ENCODE data around the gene PPFIBP2.

PPFIBP2 gene

DNA sequence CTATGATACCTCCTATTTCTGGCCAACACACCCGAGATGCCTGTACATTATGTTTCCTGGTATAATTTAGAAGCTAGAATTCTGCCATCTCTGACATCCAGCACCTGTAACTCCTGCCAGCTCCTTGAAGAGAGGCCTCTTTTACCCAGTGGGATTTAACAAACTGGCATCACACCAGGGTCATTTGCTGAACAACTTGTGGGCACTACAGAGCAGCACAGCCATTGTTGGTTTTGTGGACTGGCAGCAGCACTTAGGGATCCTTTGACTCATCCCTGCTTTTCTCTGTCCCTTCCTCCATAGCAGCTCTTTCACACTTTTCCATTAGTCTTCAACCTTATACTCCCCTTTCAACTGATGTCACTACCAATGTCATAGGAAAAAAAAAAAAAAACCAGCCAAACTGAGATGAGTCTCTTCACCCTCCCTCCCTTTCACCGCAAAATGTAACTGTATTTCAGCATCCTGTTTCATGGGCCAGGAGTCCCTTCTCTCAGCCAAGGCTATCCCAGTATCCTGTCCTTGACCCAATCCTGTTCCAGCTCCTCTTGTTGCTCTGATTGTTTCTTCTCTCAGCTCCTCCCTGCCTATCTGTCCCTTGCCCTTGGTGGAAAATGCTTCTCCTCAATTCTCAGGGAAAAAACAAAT, 68.7 kb downstream of the PPFIBP2 start:
- no peak for DNase-seq (ENCODE audit: low spot score in 2 of 2)
- H3K36me3 Mint-ChIP-seq (ENCODE audit: insufficient read depth): peaks cover 1% of the 10 kb centered on the region
- no peak overlapping the region for H3K27ac Mint-ChIP-seq (ENCODE audit: low read depth)
- H3K4me1 Mint-ChIP-seq: peaks cover 11% of the 10 kb centered on the region
- no peak overlapping the region for H3K4me3 Mint-ChIP-seq
- H3K27me3 Mint-ChIP-seq: peaks cover 20% of the 10 kb centered on the region
- no peak for ATAC-seq (replicated peaks; ENCODE audit: extremely low read depth, poor library complexity, severe bottlenecking)
- no peaks in the 10 kb centered on the region for H3K9me3 Mint-ChIP-seq

DNA sequence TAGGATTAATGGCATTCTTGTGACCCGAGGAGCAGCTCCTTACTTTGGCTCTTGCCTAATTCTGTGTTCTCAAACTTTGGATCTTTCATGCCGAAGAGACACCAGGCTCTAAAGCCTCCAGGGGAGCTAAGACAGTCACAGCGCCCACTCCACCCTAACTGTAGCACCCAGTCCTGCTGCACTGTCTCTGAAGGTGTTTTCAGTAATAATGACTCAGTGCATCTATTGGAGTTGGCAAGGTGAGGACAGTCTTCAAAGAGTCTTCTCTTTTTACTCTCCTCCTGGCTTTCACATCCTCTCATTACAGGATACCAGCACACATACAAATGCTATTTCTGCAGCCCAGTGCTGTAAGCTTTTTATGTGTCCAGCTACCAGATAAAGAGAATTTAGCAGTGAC, 69.4 kb downstream of the PPFIBP2 start:
- DNase-seq (ENCODE audit: low spot score in 2 of 2): no peak
- no peaks in the 10 kb centered on the region for H3K9me3 Mint-ChIP-seq
- no peak overlapping the region for H3K27ac Mint-ChIP-seq (ENCODE audit: low read depth)
- no peak overlapping the region for H3K4me3 Mint-ChIP-seq
- H3K4me1 Mint-ChIP-seq: peaks cover 3% of the 10 kb centered on the region
- H3K27me3 Mint-ChIP-seq: peaks cover 12% of the 10 kb centered on the region
- ATAC-seq (replicated peaks; ENCODE audit: extremely low read depth, poor library complexity, severe bottlenecking): no peak
- H3K36me3 Mint-ChIP-seq (ENCODE audit: insufficient read depth): peaks cover 1% of the 10 kb centered on the region

DNA sequence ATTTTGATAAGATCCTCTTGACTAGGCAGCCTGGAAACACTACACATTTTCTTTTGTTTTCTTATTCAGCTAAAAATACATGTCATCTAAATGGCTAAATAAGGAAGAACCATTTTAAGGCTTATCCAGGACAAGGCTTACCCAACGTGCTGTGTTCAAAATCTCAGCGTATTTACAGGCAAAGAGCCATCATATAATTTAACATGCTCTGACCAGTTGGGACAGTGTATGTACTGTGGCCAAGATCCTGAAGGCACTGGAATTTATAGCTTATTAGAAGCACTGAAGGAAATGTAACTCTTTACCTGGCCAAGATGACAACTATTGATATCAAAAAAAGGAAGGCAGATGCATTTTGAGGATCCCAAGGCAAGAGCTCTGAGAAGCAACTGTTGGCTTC, 71.1 kb downstream of the PPFIBP2 start:
- ATAC-seq (replicated peaks; ENCODE audit: extremely low read depth, poor library complexity, severe bottlenecking) (no peak), DNase-seq (ENCODE audit: low spot score in 2 of 2) (no peak)
- no peaks in the 10 kb centered on the region for H3K9me3 Mint-ChIP-seq
- no peaks in the 10 kb centered on the region for H3K4me1 Mint-ChIP-seq
- peaks cover 8% of the 10 kb centered on the region for H3K27me3 Mint-ChIP-seq
- H3K36me3 Mint-ChIP-seq (ENCODE audit: insufficient read depth): peaks cover 1% of the 10 kb centered on the region
- no peak overlapping the region for H3K4me3 Mint-ChIP-seq
- H3K27ac Mint-ChIP-seq (ENCODE audit: low read depth): no peak overlapping the region

- Mint-ChIP-seq H3K9me3 (no peaks in the 10 kb centered on the region), H3K4me1 (no peaks in the 10 kb centered on the region), H3K27me3 (peaks cover 8% of the 10 kb centered on the region), H3K4me3 (no peak overlapping the region), H3K27ac (ENCODE audit: low read depth) (no peak overlapping the region), H3K36me3 (ENCODE audit: insufficient read depth) (peaks cover 1% of the 10 kb centered on the region)
- no peak for DNase-seq (ENCODE audit: low spot score in 2 of 2)
- no peak for ATAC-seq (replicated peaks; ENCODE audit: extremely low read depth, poor library complexity, severe bottlenecking)
Observed at GRCh38 chr11:7585816-7586215, 72.0 kb downstream of the PPFIBP2 start.

GRCh38 chr11:7586376-7586775, 72.6 kb downstream of the PPFIBP2 start:
- DNase-seq (ENCODE audit: low spot score in 2 of 2) (no peak), ATAC-seq (replicated peaks; ENCODE audit: extremely low read depth, poor library complexity, severe bottlenecking) (no peak)
- H3K9me3 Mint-ChIP-seq: no peaks in the 10 kb centered on the region
- no peaks in the 10 kb centered on the region for H3K4me1 Mint-ChIP-seq
- H3K4me3 Mint-ChIP-seq: no peak overlapping the region
- H3K27ac Mint-ChIP-seq (ENCODE audit: low read depth): no peak overlapping the region
- H3K36me3 Mint-ChIP-seq (ENCODE audit: insufficient read depth): peaks cover 1% of the 10 kb centered on the region
- H3K27me3 Mint-ChIP-seq: peaks cover 8% of the 10 kb centered on the region

DNA sequence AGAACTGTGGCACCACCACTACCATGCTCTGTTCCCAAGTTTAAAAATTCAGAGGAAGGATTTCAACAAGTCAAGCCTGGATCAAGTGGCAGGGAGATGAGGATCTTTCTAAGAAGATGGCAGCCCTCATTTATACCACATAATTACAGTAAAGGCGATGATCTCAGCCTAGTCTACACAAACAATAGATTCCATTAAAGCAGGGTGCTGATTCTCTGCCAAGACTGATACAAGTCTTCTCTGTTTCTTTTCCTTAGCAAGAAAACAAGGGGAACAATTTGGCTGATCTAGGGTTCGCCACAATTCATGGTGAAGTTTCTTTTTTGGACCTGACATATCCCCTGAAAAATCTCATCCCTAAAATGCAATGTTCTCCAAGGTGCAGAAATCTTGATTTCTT, 73.9 kb downstream of the PPFIBP2 start:
- no peak overlapping the region for H3K27ac Mint-ChIP-seq (ENCODE audit: low read depth)
- ATAC-seq (replicated peaks; ENCODE audit: extremely low read depth, poor library complexity, severe bottlenecking): no peak
- peaks cover 1% of the 10 kb centered on the region for H3K36me3 Mint-ChIP-seq (ENCODE audit: insufficient read depth)
- H3K9me3 Mint-ChIP-seq: no peaks in the 10 kb centered on the region
- peaks cover 7% of the 10 kb centered on the region for H3K4me1 Mint-ChIP-seq
- H3K4me3 Mint-ChIP-seq: no peak overlapping the region
- DNase-seq (ENCODE audit: low spot score in 2 of 2): no peak
- peaks cover 8% of the 10 kb centered on the region for H3K27me3 Mint-ChIP-seq

DNA sequence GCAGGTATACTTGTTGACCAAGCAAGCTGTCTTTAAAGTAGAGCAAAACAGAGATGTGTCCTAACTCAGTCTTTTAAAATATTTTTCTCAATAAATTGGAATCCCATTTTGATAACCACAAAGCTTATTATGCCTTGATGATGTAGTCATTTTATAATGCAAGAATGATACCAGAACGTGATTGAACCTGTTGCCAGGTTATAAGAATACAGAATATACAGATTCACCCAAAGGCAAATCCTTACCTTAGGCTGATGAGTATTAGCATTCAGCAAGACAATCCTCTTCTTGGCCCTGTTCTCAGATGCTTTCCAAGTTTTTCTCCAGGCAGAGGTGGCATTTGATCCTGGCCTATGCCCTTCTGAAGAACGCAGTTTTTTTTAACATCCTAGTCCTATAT, 76.1 kb downstream of the PPFIBP2 start:
- H3K4me3 Mint-ChIP-seq: no peak overlapping the region
- no peaks in the 10 kb centered on the region for H3K9me3 Mint-ChIP-seq
- peaks cover 4% of the 10 kb centered on the region for H3K36me3 Mint-ChIP-seq (ENCODE audit: insufficient read depth)
- ATAC-seq (replicated peaks; ENCODE audit: extremely low read depth, poor library complexity, severe bottlenecking) (no peak), DNase-seq (ENCODE audit: low spot score in 2 of 2) (no peak)
- H3K4me1 Mint-ChIP-seq: peaks cover 11% of the 10 kb centered on the region
- peaks cover 8% of the 10 kb centered on the region for H3K27me3 Mint-ChIP-seq
- no peak overlapping the region for H3K27ac Mint-ChIP-seq (ENCODE audit: low read depth)

GRCh38 chr11:7590529-7590928, 76.7 kb downstream of the PPFIBP2 start:
- Mint-ChIP-seq H3K4me1 (peaks cover 11% of the 10 kb centered on the region), H3K27me3 (peaks cover 2% of the 10 kb centered on the region), H3K4me3 (no peak overlapping the region), H3K9me3 (no peaks in the 10 kb centered on the region), H3K36me3 (ENCODE audit: insufficient read depth) (peaks cover 4% of the 10 kb centered on the region), H3K27ac (ENCODE audit: low read depth) (no peak overlapping the region)
- DNase-seq (ENCODE audit: low spot score in 2 of 2): no peak
- ATAC-seq (replicated peaks; ENCODE audit: extremely low read depth, poor library complexity, severe bottlenecking): no peak

DNA sequence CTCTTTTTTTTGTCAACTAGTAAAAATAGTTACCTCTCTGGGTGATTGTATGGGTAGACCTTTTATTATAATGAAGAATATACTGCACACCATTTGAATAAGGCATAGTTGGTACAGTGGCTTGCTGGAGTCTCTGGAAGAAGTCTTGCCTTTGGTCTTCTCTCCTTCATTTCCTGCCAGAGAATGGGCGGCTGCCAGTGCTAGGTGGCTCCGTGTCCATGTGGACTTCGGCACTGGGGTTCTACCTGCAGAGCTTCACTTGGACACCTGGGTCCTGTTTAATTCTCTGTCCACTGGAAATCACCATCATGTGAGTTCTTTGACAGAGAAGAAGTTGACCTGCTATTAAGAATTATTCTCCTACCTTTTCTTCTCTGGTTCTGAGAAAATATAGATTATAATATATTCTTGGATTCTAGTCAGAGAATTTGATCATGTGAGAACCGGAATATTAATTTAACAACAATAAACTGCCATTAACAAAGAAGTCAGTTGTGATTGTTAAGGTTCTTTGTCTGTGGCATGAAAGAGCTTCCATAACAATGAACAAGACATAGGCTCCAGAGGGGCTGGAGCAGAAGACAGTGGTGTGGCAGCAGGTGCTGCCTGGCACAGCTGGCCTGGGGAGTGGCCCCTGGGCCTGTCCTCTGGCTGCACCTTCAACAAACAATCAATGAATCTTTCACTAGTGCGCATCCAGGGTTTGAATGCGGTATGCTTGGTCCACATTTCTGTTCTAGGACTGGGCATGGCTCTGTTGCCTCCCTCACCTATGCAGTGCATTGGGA, 77.5 kb downstream of the PPFIBP2 start:
- H3K36me3 Mint-ChIP-seq (ENCODE audit: insufficient read depth): peaks cover 4% of the 10 kb centered on the region
- no peaks in the 10 kb centered on the region for H3K27me3 Mint-ChIP-seq
- no peaks in the 10 kb centered on the region for H3K9me3 Mint-ChIP-seq
- DNase-seq (ENCODE audit: low spot score in 2 of 2) (no peak), ATAC-seq (replicated peaks; ENCODE audit: extremely low read depth, poor library complexity, severe bottlenecking) (no peak)
- no peak overlapping the region for H3K4me3 Mint-ChIP-seq
- H3K4me1 Mint-ChIP-seq: peaks cover 11% of the 10 kb centered on the region
- no peak overlapping the region for H3K27ac Mint-ChIP-seq (ENCODE audit: low read depth)

- Mint-ChIP-seq H3K4me1 (peaks cover 11% of the 10 kb centered on the region), H3K4me3 (no peak overlapping the region), H3K36me3 (ENCODE audit: insufficient read depth) (peaks cover 4% of the 10 kb centered on the region), H3K27ac (ENCODE audit: low read depth) (no peak overlapping the region), H3K27me3 (no peaks in the 10 kb centered on the region), H3K9me3 (no peaks in the 10 kb centered on the region)
- no peak for ATAC-seq (replicated peaks; ENCODE audit: extremely low read depth, poor library complexity, severe bottlenecking)
- DNase-seq (ENCODE audit: low spot score in 2 of 2): no peak
Observed at GRCh38 chr11:7591987-7592386, 78.2 kb downstream of the PPFIBP2 start.

DNA sequence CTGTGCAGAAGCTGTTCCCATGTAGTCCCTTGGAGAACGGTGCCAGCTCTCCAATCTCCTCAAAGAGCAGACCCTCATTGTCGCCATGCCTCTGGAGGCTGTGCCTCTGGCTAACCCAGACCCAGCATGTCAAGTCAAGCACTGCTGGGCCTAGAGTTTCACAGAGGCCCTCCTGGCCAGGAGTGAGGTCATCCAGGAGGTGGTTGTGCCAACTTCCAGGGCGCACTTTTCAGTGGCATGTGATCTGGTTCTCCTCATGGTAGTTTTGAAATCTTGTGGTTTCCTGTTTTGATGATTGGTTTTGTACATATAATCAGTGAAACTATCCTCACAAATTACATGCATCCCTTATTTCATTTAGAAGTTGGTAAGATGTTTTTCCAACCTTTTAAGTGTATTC, 78.9 kb downstream of the PPFIBP2 start:
- DNase-seq (ENCODE audit: low spot score in 2 of 2): no peak
- no peak overlapping the region for H3K27ac Mint-ChIP-seq (ENCODE audit: low read depth)

DNA sequence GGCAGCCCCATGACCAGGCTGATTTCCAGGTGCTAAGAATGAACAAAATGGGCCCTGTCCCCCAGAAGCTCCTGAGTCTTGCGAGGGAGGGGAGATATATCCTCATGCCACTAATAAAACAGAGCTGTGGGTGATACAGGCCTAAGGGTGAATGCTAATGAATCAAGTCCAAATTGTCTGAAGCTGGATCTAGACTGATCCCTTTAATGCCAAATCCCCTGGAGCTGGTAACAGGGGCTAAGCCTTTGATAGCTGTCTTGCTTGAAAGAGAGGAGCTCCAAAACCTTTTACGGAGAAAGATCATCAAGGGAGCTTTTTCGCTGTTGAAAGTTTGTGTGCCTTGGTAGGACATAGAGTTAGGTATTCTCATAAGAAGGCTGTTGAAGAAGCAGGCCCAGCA, 79.7 kb downstream of the PPFIBP2 start:
- Mint-ChIP-seq H3K27ac (ENCODE audit: low read depth) (no peak overlapping the region), H3K27me3 (no peaks in the 10 kb centered on the region)

More for the DNA sequence above, 78.9 kb downstream of the PPFIBP2 start:
- H3K4me1 Mint-ChIP-seq: peaks cover 11% of the 10 kb centered on the region
- ATAC-seq (replicated peaks; ENCODE audit: extremely low read depth, poor library complexity, severe bottlenecking): no peak
- H3K4me3 Mint-ChIP-seq: no peak overlapping the region
- no peaks in the 10 kb centered on the region for H3K9me3 Mint-ChIP-seq
- peaks cover 3% of the 10 kb centered on the region for H3K36me3 Mint-ChIP-seq (ENCODE audit: insufficient read depth)
- H3K27me3 Mint-ChIP-seq: no peaks in the 10 kb centered on the region

More for the DNA sequence above, 79.7 kb downstream of the PPFIBP2 start:
- Mint-ChIP-seq H3K4me3 (no peak overlapping the region), H3K9me3 (no peaks in the 10 kb centered on the region), H3K4me1 (peaks cover 11% of the 10 kb centered on the region), H3K36me3 (ENCODE audit: insufficient read depth) (peaks cover 3% of the 10 kb centered on the region)
- no peak for DNase-seq (ENCODE audit: low spot score in 2 of 2)
- no peak for ATAC-seq (replicated peaks; ENCODE audit: extremely low read depth, poor library complexity, severe bottlenecking)
